GM19193 (cell line): ENCODE data around the gene USP10.

Source experiments
- POLR2A ChIP-seq: IDR thresholded peaks from 4 replicates; pipeline ENCODE4 v1.6.1; 2011; ENCODE audit not compliant: insufficient read depth, insufficient read length; ENCODE audit errors: extremely low read depth

The USP10 gene

DNA sequence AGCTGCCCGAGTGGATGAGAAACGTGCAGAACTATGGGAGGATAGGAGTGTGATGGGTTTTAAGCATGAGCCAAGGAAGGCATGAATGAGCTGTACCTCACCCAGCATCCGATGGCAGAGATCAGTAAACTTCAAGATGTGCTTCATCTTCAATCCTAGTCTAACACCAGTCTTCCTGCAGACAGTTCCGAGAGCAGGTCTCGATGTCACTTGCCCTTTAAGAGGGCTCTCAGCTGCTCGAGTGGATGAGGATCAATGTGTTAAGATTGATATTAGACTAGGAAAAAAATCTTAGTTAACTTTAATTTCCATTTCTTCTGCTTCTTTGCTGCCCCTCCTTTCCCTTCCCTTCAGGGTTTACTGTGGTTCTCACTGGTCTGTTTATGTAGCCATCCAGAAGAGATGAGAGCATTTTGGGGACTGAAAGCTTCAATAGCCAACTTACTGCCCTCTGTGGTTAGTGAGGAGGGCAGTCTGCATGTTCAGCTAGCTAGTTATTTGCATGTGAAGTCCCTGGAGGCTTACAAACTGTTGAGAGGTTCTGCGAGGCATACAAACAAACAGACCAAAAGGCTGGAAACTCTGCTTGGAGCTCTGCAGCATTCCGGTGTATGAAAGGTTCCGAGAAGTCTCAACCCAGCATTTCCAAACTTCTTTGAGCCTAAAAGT lies 36.2 kb upstream of the USP10 start:
- no peak for TF ChIP-seq POLR2A

DNA sequence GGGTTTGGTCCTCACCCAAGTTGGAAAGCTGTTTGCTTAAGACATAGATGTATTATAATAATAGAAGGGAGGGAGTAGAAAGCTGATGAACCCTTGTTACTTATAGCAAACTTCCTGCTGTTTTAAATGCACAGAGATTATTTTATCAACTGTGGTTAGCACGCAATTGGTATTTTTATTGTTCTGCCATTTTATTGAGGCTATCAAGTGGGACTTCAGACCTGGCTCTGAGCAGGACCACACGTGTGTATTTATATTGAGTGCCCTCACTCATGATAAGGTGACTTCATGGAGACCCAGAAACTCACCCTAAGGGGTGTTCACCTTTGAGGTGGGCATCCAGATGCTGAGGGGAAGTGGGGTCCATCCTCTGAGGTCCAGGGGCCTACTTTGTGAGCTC lies 34.4 kb upstream of the USP10 start:
- no peak for TF ChIP-seq POLR2A

DNA sequence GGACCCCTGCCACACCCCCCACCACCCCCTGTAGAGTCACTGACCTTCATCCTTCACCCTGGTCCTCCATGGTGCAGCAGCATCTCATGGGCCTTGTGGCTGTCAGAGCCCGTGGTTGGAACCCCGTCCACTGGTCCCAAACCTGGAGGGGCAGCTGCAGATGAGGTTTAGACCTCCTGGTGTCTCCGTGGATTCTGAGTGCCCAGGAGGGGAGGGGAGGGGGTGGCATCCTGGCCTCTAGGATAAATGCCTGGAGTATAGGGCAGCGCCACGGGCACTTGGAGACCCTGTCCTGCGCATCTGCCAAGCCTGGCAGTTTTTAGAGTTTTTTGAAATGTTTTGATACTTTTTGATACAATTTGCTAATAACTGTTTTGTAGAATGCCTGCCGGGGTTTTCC lies 34.0 kb upstream of the USP10 start:
- TF ChIP-seq POLR2A = no peak

GRCh38 chr16:84667600-84668309 lies 32.0 kb upstream of the USP10 start:
- TF ChIP-seq POLR2A = no peak

DNA sequence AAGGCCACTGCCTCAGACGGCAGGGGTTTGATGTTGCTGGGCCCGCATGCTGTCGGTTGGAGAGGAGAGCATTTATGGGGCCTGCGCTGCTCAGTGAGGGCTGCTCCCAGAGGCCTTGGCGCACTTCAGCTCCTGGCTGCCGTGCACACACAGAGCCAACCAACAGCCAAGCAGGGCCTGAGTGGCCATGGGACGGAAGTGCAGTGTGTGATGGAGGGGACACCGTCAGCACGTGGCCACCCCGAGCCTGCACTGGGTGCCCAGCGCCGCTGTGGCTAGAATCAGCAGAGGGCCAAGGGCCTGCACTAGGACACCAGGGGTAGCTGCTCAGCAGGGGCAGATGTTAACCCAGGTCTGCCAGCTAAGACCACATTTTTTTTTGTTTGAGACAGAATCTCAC lies 29.7 kb upstream of the USP10 start:
- no peak for TF ChIP-seq POLR2A

DNA sequence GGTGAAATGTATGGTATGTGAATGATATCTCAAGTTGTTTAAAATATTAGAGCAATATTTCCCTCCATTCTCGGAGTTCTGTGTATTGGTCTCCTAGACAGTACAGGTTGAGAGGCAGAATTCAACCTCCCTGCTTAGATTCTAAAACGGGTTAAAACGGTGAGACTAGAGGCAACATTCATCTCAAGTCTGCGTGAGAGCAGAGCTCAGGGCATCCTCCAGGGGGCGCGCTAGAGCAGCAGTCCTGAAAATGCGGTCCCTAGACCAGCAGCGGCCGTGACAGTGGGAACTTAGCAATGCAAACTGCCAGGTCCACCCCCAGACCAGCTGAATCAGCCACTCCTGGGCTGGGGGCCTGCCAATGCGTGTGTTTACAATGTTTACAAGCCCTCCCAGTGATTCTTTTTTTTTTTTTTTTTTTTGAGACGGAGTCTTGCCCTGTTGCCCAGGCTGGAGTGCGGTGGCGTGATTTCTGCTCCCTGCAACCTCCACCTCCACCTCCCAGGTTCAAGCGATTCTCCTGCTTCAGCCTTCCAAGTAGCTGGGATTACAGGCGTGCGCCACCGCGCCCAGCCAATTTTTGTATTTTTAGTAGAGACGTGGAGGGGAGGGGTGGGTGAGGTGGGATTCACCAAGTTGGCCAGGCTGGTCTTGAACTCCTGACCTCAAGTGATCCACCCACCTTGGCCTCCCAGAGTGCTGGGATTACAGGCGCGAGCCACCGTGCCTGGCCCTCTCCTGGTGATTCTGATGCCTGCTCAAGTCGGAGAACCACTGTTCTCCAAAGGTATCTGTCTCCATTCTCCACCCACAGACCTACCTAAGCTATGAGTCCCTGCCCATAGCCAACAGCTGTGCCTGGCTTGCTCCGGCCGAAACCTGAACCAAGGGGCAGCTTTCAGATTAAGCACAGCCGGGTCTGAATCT lies 27.3 kb upstream of the USP10 start:
- TF ChIP-seq POLR2A = no peak

DNA sequence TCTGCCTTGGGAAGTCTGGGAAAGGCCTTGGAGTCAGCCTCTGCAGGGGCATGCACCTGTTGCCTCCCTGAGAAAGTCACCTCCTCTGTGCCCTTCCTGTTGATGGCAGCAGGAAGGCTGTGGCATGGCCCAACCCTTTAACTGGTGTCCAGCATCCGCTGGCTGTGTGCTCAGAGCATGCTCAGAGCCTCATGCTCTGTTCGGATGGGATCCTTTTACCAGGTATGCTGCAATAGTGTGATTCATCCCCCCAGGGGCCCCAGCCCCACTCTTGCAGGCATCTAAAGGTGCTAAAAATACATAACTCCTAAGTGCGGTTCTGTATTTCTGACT lies 26.6 kb upstream of the USP10 start:
- TF ChIP-seq POLR2A = no peak

DNA sequence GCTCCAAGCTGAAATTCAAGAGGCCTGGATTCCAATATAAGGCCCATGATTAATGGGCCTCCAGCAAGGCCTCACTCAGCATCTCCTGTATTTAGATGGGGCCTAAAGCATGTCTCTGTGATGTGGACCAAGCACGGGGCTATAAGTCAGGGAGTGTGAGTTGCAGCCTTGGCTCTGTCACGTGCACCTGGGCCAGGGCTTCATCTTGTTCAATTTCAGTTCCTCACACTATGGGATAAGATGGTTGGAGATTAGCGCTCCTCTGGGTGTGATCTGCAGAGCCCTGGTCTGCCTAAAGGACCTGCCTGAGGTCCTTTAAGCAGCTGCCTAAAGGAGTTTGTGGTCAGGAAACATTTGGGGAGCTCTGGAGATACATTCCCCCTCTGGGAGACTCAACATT lies 26.2 kb upstream of the USP10 start:
- TF ChIP-seq POLR2A = no peak

GRCh38 chr16:84675423-84675822 lies 24.4 kb upstream of the USP10 start:
- TF ChIP-seq POLR2A = no peak

DNA sequence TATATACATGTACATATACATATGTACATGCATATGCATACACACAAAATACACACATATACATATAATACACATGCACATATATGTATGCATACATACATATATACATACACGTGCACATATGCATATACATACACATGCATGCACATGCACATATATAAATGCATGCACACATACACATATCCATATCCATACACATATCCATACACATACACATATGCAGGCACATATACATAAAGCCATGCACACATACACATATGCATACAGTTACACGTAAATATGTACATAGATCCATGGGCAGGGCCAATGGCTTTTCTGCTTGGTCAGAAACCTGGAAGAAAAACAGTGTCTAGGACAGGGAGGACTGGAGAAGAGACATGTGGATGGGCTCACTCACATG lies 23.9 kb upstream of the USP10 start:
- no peak for TF ChIP-seq POLR2A

- no peak for TF ChIP-seq POLR2A
Measured at GRCh38 chr16:84677017-84677803, 22.6 kb upstream of the USP10 start.

DNA sequence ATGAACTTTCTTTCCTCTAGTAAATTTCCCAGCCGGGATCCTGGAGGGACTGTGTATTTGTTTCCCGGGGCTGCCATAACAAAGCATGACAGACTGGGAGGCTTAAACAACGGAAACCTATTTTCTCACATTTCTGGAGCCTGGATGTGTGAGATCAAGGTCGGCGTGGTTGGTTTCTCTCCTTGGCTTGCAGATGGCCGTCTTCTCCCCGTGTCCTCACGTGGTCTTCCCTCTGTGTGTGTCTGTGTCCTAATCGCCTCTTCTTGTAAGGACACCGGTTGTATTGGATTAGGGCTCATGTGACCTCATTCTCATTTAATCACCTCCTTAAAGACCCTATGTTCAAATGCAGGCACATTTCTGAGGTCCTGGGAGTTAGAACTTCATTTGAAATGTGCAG lies 22.0 kb upstream of the USP10 start:
- TF ChIP-seq POLR2A = no peak

DNA sequence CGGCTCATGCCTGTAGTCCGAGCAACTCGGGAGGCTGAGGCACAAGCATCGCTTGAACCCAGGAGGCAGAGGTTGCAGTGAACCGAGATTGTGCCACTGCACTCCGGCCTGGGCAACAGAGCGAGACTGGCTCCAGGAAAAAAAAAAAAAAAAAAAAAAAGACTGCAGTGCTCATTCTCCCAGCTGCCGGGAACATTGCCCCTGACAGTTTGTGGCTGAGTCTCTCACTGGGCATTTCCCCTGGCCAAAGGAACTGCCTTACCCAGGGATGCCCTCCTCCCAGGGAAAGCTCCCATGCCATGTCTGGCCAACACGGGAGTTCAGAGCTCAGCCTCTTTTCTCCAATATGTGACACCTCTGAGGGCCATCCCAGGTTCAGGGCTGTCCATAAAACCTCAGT lies 21.3 kb upstream of the USP10 start:
- no peak for TF ChIP-seq POLR2A

GRCh38 chr16:84680165-84680842 lies 19.5 kb upstream of the USP10 start:
- TF ChIP-seq POLR2A = no peak

- no peak for TF ChIP-seq POLR2A
Measured at GRCh38 chr16:84680843-84681629, 18.8 kb upstream of the USP10 start.
